ENCODE results near the gene RPN1.
"Not testable (repeated sequence)": the region's sequence is repeated elsewhere in the genome, so short reads cannot be mapped to it uniquely, and the experiment has no call there.

DNA sequence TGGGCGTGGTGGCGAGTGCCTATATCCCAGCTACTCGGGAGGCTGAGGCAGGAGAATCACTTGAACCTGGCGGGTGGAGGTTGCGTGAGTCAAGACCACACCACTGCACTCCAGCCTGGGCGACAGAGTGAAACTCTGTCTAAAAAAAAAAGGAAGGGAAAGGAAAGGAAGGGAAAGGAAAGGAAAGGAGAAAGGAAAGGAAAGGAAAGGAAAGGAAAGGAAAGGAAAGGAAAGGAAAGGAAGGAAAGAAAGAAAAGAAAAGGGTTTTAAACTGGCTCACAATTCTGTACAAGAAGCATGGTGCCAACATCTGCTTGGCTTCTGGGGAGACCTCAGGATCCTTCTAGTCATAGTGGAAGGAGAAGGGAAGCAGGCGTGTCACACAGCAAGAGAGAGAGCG is 63.7 kb downstream of the RPN1 start:
- TF ChIP-seq, protein P1, sequence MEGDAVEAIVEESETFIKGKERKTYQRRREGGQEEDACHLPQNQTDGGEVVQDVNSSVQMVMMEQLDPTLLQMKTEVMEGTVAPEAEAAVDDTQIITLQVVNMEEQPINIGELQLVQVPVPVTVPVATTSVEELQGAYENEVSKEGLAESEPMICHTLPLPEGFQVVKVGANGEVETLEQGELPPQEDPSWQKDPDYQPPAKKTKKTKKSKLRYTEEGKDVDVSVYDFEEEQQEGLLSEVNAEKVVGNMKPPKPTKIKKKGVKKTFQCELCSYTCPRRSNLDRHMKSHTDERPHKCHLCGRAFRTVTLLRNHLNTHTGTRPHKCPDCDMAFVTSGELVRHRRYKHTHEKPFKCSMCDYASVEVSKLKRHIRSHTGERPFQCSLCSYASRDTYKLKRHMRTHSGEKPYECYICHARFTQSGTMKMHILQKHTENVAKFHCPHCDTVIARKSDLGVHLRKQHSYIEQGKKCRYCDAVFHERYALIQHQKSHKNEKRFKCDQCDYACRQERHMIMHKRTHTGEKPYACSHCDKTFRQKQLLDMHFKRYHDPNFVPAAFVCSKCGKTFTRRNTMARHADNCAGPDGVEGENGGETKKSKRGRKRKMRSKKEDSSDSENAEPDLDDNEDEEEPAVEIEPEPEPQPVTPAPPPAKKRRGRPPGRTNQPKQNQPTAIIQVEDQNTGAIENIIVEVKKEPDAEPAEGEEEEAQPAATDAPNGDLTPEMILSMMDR (conservative IDR thresholded peaks at IDR 0.05; ENCODE audit: low read length): not testable (repeated sequence)
- not testable (repeated sequence) for TF ChIP-seq EZH2phosphoT487 (IDR thresholded peaks at IDR 0.05; ENCODE audit: borderline replicate concordance, low read depth, low read length)
